H1 (cell line): ENCODE measurements around the gene CYTL1. TPM values are rescaled to one million over a fixed set of nuclear protein-coding genes. Genes with fewer than 3 reads are reported as not detected.

Experiments used
- CTCF ChIA-PET: fragments of 300-600 bp; sonication (Branson Sonifier 250); formaldehyde crosslinking; loops from one replicate; lab custom pipeline; 2021; ENCODE audit not compliant: partially characterized antibody; lab: Charles Lee
- POLR2A ChIA-PET: fragments of 300-600 bp; sonication (Branson Sonifier 250); formaldehyde crosslinking; loops from one replicate; lab custom pipeline; 2021; ENCODE audit warnings: inconsistent platforms; ENCODE audit not compliant: partially characterized antibody; lab: Charles Lee
- DNase-seq, 2 experiments: peaks; one replicate each; pipeline versions ENCODE4 v3.0.0 to v3.0.0-alpha.2; 2010 to 2022; ENCODE audit warnings: low spot score in 2 of 2, low read depth in 1 of 2, mixed read lengths in 1 of 2
- FAIRE-seq: peaks from 2 replicates; lab custom pipeline; 2011; peaks lifted over from hg19 to GRCh38; lab: Jason Lieb, UNC
- H2AFZ ChIP-seq: 2 replicates; pipeline ENCODE4 v1.8.1; 2012; ENCODE audit warnings: low read length, inconsistent platforms
- H2AK5ac ChIP-seq: 2 replicates; pipeline ENCODE4 v1.6.1; 2013; ENCODE audit warnings: low read depth, low read length
- H2BK120ac ChIP-seq: replicated peaks from 2 replicates; pipeline ENCODE3; 2013; ENCODE audit warnings: low read depth, low read length, inconsistent platforms
- H2BK12ac ChIP-seq: 2 replicates; pipeline ENCODE4 v1.6.1; 2013; ENCODE audit warnings: low read depth, low read length
- H2BK15ac ChIP-seq: 2 replicates; pipeline ENCODE4 v1.6.1; 2013; ENCODE audit warnings: low read length
- H2BK20ac ChIP-seq: 2 replicates; pipeline ENCODE4 v1.6.1; 2013; ENCODE audit warnings: low read length
- H2BK5ac ChIP-seq: 2 replicates; pipeline ENCODE4 v1.6.1; 2013; ENCODE audit warnings: low read depth, low read length
- H3K14ac ChIP-seq: 2 replicates; pipeline ENCODE4 v1.6.1; 2013; ENCODE audit warnings: inconsistent platforms; ENCODE audit not compliant: insufficient read length
- H3K18ac ChIP-seq: 2 replicates; pipeline ENCODE4 v1.6.1; 2013; ENCODE audit warnings: low read length; ENCODE audit errors: extremely low read depth
- H3K23ac ChIP-seq: 2 replicates; pipeline ENCODE4 v1.6.1; 2013; ENCODE audit warnings: inconsistent platforms; ENCODE audit not compliant: insufficient read length
- H3K23me2 ChIP-seq: 2 replicates; pipeline ENCODE4 v1.6.1; 2013; ENCODE audit warnings: low read depth, low read length
- H3K27ac ChIP-seq: 2 replicates; pipeline ENCODE4 v1.6.1; 2011; ENCODE audit warnings: low read depth, low read length, inconsistent platforms
- H3K27me3 ChIP-seq, 4 experiments: replicated peaks in 1 of 4; 1 replicate in 1 of 4; 2 replicates in 3 of 4; pipeline versions ENCODE4 v1.6.1 to v1.8.1; 2011 to 2013; ENCODE audit warnings: low read length in 3 of 4, mild to moderate bottlenecking in 3 of 4, inconsistent platforms in 2 of 4, mixed read lengths in 2 of 4, moderate library complexity in 1 of 4; ENCODE audit not compliant: control insufficient read depth in 3 of 4, insufficient read depth in 3 of 4; ENCODE audit errors: extremely low read depth in 1 of 4
- H3K36me3 ChIP-seq, 4 experiments: 2 replicates each; pipeline versions ENCODE4 v1.6.1 to v1.8.1; 2011 to 2013; ENCODE audit warnings: mild to moderate bottlenecking in 4 of 4, low read length in 3 of 4, moderate library complexity in 2 of 4, control low read depth in 1 of 4, inconsistent platforms in 1 of 4; ENCODE audit not compliant: insufficient read depth in 4 of 4, control insufficient read depth in 2 of 4
- H3K4ac ChIP-seq: replicated peaks from 2 replicates; pipeline ENCODE3; 2013; ENCODE audit warnings: low read length, low read depth, mixed read lengths, inconsistent platforms; ENCODE audit not compliant: insufficient read length
- H3K4me1 ChIP-seq, 4 experiments: replicated peaks in 1 of 4; 1 replicate in 1 of 4; 2 replicates in 3 of 4; pipeline versions ENCODE4 v1.6.1 to v1.8.1; 2011 to 2013; ENCODE audit warnings: low read length in 3 of 4, inconsistent platforms in 2 of 4, mixed read lengths in 1 of 4; ENCODE audit not compliant: insufficient read depth in 4 of 4, control insufficient read depth in 3 of 4
- H3K4me2 ChIP-seq, 2 experiments: 2 replicates each; pipeline versions ENCODE4 v1.6.1 to v1.8.1; 2011 to 2013; ENCODE audit warnings: low read depth in 2 of 2, low read length in 2 of 2, control low read depth in 1 of 2, inconsistent platforms in 1 of 2, mild to moderate bottlenecking in 1 of 2; ENCODE audit not compliant: insufficient read depth in 1 of 2
- H3K4me3 ChIP-seq, 4 experiments: fragments of 200-600, 300-600 bp in 1 of 4; sonication (generic), shearing (Covaris generic), sonication (Bioruptor Twin) in 1 of 4; 2 replicates each; pipeline versions ENCODE4 v1.5.1 to v1.8.1; 2011 to 2016; ENCODE audit warnings: low read length in 4 of 4, low read depth in 3 of 4, control low read depth in 2 of 4, inconsistent platforms in 2 of 4, mild to moderate bottlenecking in 2 of 4, mixed read lengths in 1 of 4, moderate library complexity in 1 of 4; ENCODE audit not compliant: insufficient read depth in 2 of 4; ENCODE audit errors: extremely low read depth in 1 of 4
- H3K56ac ChIP-seq: replicated peaks from 2 replicates; pipeline ENCODE3; 2013; ENCODE audit warnings: low read depth, mild to moderate bottlenecking, mixed read lengths, low read length, inconsistent platforms; ENCODE audit not compliant: insufficient read length
- H3K79me1 ChIP-seq: 2 replicates; pipeline ENCODE4 v1.6.1; 2013; ENCODE audit warnings: low read depth, low read length, control low read depth
- H3K79me2 ChIP-seq, 2 experiments: 2 replicates each; pipeline versions ENCODE4 v1.6.1 to v1.8.1; 2012 to 2013; ENCODE audit warnings: low read length in 2 of 2, mild to moderate bottlenecking in 2 of 2, inconsistent platforms in 1 of 2; ENCODE audit not compliant: insufficient read depth in 2 of 2, control insufficient read depth in 1 of 2
- H3K9ac ChIP-seq, 4 experiments: replicated peaks in 1 of 4; 1 replicate in 1 of 4; 2 replicates in 3 of 4; pipeline versions ENCODE4 v1.6.1 to v1.8.1; 2011 to 2013; ENCODE audit warnings: low read depth in 3 of 4, low read length in 3 of 4, control low read depth in 2 of 4, mild to moderate bottlenecking in 2 of 4, moderate library complexity in 2 of 4, inconsistent platforms in 1 of 4; ENCODE audit errors: extremely low read depth in 1 of 4
- H3K9me3 ChIP-seq, 2 experiments: 2 replicates each; pipeline versions ENCODE4 v1.6.1 to v1.8.1; 2012 to 2013; ENCODE audit warnings: mild to moderate bottlenecking in 2 of 2, moderate library complexity in 2 of 2, control low read depth in 1 of 2, inconsistent platforms in 1 of 2, low read depth in 1 of 2, low read length in 1 of 2, mixed read lengths in 1 of 2; ENCODE audit not compliant: insufficient read depth in 2 of 2
- H4K20me1 ChIP-seq, 2 experiments: replicated peaks in 1 of 2; 2 replicates each; pipeline versions ENCODE3 to v1.8.1; 2011 to 2013; ENCODE audit warnings: inconsistent platforms in 2 of 2, low read length in 2 of 2, mild to moderate bottlenecking in 1 of 2; ENCODE audit not compliant: insufficient read depth in 2 of 2, control insufficient read depth in 1 of 2
- H4K5ac ChIP-seq: 2 replicates; pipeline ENCODE4 v1.6.1; 2013; ENCODE audit warnings: low read length, low read depth, mixed read lengths, inconsistent platforms; ENCODE audit not compliant: insufficient read length
- H4K8ac ChIP-seq: 2 replicates; pipeline ENCODE4 v1.8.0; 2013; ENCODE audit warnings: mild to moderate bottlenecking, moderate library complexity, low read length, inconsistent platforms; ENCODE audit not compliant: insufficient read depth; ENCODE audit errors: extremely low read depth
- H4K91ac ChIP-seq: replicated peaks from 2 replicates; pipeline ENCODE3; 2013; ENCODE audit warnings: low read length, mixed read lengths, inconsistent platforms; ENCODE audit not compliant: insufficient read length
- BRCA1 ChIP-seq: IDR thresholded peaks from 2 replicates; pipeline ENCODE4 v1.6.1; 2012; ENCODE audit warnings: low read depth, low read length, improper control_type of control experiment
- EP300 ChIP-seq, 2 experiments: IDR thresholded peaks; 1 replicate in 1 of 2; 2 replicates in 1 of 2; pipeline ENCODE4 v1.6.1; 2011 to 2012; ENCODE audit warnings: low read depth in 2 of 2, low read length in 2 of 2, mild to moderate bottlenecking in 2 of 2, borderline replicate concordance in 1 of 2, inconsistent platforms in 1 of 2, moderate library complexity in 1 of 2
- KDM4A ChIP-seq: IDR thresholded peaks from one replicate; pipeline ENCODE4 v1.7.1; 2012; ENCODE audit warnings: low read depth, mild to moderate bottlenecking, moderate library complexity, low read length, inconsistent platforms; ENCODE audit not compliant: severe bottlenecking
- NRF1 ChIP-seq: IDR thresholded peaks from 2 replicates; pipeline ENCODE4 v1.6.1; 2011; ENCODE audit warnings: mild to moderate bottlenecking, low read depth, low read length, improper control_type of control experiment
- PHF8 ChIP-seq: fragments of 200-600 bp; sonication (generic); conservative IDR thresholded peaks from 2 replicates; pipeline ENCODE4 v1.7.1; 2012; ENCODE audit warnings: low read depth, mild to moderate bottlenecking, inconsistent platforms, low read length, moderate library complexity
- SIN3A ChIP-seq, 2 experiments: IDR thresholded peaks in 1 of 2; conservative IDR thresholded peaks in 1 of 2; 2 replicates each; pipeline ENCODE4 v1.6.1; 2011 to 2012; ENCODE audit warnings: low read length in 2 of 2, improper control_type of control experiment in 1 of 2, low read depth in 1 of 2, mild to moderate bottlenecking in 1 of 2
- SIRT6 ChIP-seq: IDR thresholded peaks from one replicate; pipeline ENCODE4 v1.7.1; 2012; ENCODE audit warnings: low read length, inconsistent platforms
- WGBS, 2 experiments: shearing (Covaris generic) in 1 of 2; methylation state at CpG; one replicate each; pipeline versions ENCODE4 v1.1.6 to v1.1.7; 2013 to 2015; ENCODE audit warnings: low lambda C conversion rate in 2 of 2, mixed read lengths in 2 of 2, inconsistent platforms in 1 of 2, low coverage in 1 of 2, missing lambda C conversion rate in 1 of 2; ENCODE audit not compliant: insufficient replicate concordance in 2 of 2, insufficient coverage in 1 of 2, insufficient read length in 1 of 2; ENCODE audit errors: extremely low coverage in 1 of 2, missing lambda C conversion rate in 1 of 2; 5-methylcytosine and 5-hydroxymethylcytosine counted together
- polyA plus RNA-seq, 7 experiments: library from polyadenylated mRNA; depleted of rRNA in 3 of 7; stranded (reverse) in 5 of 7; unstranded in 2 of 7; fragments of >200 nt in 5 of 7; fragments of 200-250 nt in 2 of 7; gene quantifications; 1 replicate in 5 of 7; 2 replicates in 1 of 7; 4 replicates in 1 of 7; pipeline versions ENCODE4 v1.2.1 to v1.2.3, GENCODE V29; 2011 to 2013; ENCODE audit warnings: missing spikeins in 2 of 7, mixed read lengths in 2 of 7
- total RNA-seq: library from RNA; stranded (reverse); fragmentation: NEBNext Ultra II Directional; extraction: Animal tissue kit (Norgen Biotek cat#: 25700); gene quantifications from 2 replicates; pipeline ENCODE4 v1.2.1, GENCODE V29; 2021

Gene CYTL1
- total and polyA plus RNA-seq, 2 of the 8 experiments (the other 6 are each of a cell fraction or from before 2014, with no cell fraction given) = 8.6 to 9.8 TPM

DNA sequence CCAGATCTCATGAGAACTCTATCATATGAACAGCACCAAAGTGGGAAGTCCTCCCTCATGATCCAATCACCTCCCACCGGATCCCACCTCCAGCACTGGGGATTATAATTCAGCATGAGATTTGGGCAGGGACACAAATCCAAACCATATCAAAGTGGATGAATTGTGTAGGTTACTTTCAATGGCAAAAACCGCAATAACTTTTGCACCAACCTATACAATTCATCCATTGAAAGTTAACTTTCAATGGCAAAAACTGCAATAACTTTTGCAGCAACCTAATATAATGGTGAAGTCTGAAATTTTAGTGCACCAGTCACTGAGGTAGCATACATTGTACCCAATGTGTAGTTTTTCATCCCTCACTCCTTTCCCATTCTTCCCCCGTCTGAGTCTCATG, 48.6 kb upstream of the CYTL1 start:
- no peaks in the 10 kb centered on the region for H3K23me2 ChIP-seq
- no peak for DNase-seq
- H3K4me2 ChIP-seq = no peak overlapping the region
- no peak overlapping the region for H2BK15ac ChIP-seq
- H3K27ac ChIP-seq = no peak overlapping the region
- H2BK12ac ChIP-seq = no peak overlapping the region
- H4K5ac ChIP-seq = no peak overlapping the region
- H3K56ac ChIP-seq = no peak overlapping the region
- H3K14ac ChIP-seq = no peak overlapping the region
- H3K9me3 ChIP-seq = peaks cover 4 to 9% of the 10 kb centered on the region in 2 experiments; a peak in 2 of 4 replicates
- H3K4me1 ChIP-seq = peaks cover 0 to 4% (median 0%) of the 10 kb centered on the region in 4 experiments; a peak in 2 of 7 replicates
- no peaks in the 10 kb centered on the region for H3K79me2 ChIP-seq
- no peak for TF ChIP-seq KDM4A
- no peak for TF ChIP-seq PHF8
- no peak for TF ChIP-seq SIRT6
- no peak for TF ChIP-seq EP300 (IDR thresholded peaks at IDR 0.05; ENCODE audit: borderline replicate concordance in 1 of 2, low read depth in 2 of 2, low read length in 2 of 2)
- TF ChIP-seq BRCA1 = no peak
- TF ChIP-seq NRF1 = no peak
- TF ChIP-seq SIN3A (conservative IDR thresholded peaks at IDR 0.05 in 1 of 2, IDR thresholded peaks at IDR 0.05 in 1 of 2; ENCODE audit: low read depth in 1 of 2, low read length in 2 of 2) = no peak
- H2AK5ac ChIP-seq = no peak overlapping the region
- no peak overlapping the region for H2BK120ac ChIP-seq
- WGBS, 2 experiments = 88% methylated on average over 3 of the region's 3 CpGs; no CpG with 5 or more reads in 1 of the 2 experiments
- no peak overlapping the region for H2BK5ac ChIP-seq
- CTCF ChIA-PET = interaction anchor here (1.3 kb wide), 1 partner anchor 73 kb away, joined by 3 read pairs; no protein-coding TSS in a partner anchor
- no peak overlapping the region for H4K8ac ChIP-seq
- H2BK20ac ChIP-seq = no peak overlapping the region
- H3K23ac ChIP-seq = no peak overlapping the region
- no peak overlapping the region for H3K4me3 ChIP-seq
- H3K36me3 ChIP-seq = no peaks in the 10 kb centered on the region
- no peak overlapping the region for H3K18ac ChIP-seq
- H2AFZ ChIP-seq = no peak overlapping the region
- no peak for FAIRE-seq
- H4K91ac ChIP-seq = no peak overlapping the region
- no peaks in the 10 kb centered on the region for H4K20me1 ChIP-seq
- POLR2A ChIA-PET = no interaction called here
- H3K27me3 ChIP-seq = no peaks in the 10 kb centered on the region
- no peak overlapping the region for H3K9ac ChIP-seq
- no peak overlapping the region for H3K4ac ChIP-seq
- H3K79me1 ChIP-seq = no peaks in the 10 kb centered on the region
